ENCODE measurements around the gene SOX13. TPM values are rescaled to one million over a fixed set of nuclear protein-coding genes. Genes with fewer than 3 reads are reported as not detected.

SOX13 gene
- total RNA-seq, 1 donor: 3.3 TPM

GRCh38 chr1:204033306-204033705 is 39.6 kb upstream of the SOX13 start:
- no peak for TF ChIP-seq CTCF (IDR thresholded peaks at IDR 0.05; ENCODE audit: insufficient read depth, low read length)
- DNase-seq (ENCODE audit: low read depth): no peak
- no peak overlapping the region for H3K4me3 ChIP-seq (ENCODE audit: low read depth, low read length)

GRCh38 chr1:204036882-204037655 is 35.8 kb upstream of the SOX13 start:
- no peak for DNase-seq (ENCODE audit: low read depth)
- peak; percentile 1 for TF ChIP-seq CTCF (IDR thresholded peaks at IDR 0.05; ENCODE audit: insufficient read depth, low read length)
- no peak overlapping the region for H3K4me3 ChIP-seq (ENCODE audit: low read depth, low read length)

GRCh38 chr1:204041232-204041767 is 31.6 kb upstream of the SOX13 start:
- TF ChIP-seq CTCF (IDR thresholded peaks at IDR 0.05; ENCODE audit: insufficient read depth, low read length): no peak
- H3K4me3 ChIP-seq (ENCODE audit: low read depth, low read length): no peak overlapping the region
- peak; percentile 21 for DNase-seq (ENCODE audit: low read depth)

- TF ChIP-seq CTCF (IDR thresholded peaks at IDR 0.05; ENCODE audit: insufficient read depth, low read length): no peak
- H3K4me3 ChIP-seq (ENCODE audit: low read depth, low read length): no peak overlapping the region
- DNase-seq (ENCODE audit: low read depth): peak; percentile 28
Measured at GRCh38 chr1:204041803-204042505, 31.0 kb upstream of the SOX13 start.

GRCh38 chr1:204042516-204042915 is 30.4 kb upstream of the SOX13 start:
- TF ChIP-seq CTCF (IDR thresholded peaks at IDR 0.05; ENCODE audit: insufficient read depth, low read length): no peak
- no peak for DNase-seq (ENCODE audit: low read depth)
- H3K4me3 ChIP-seq (ENCODE audit: low read depth, low read length): no peak overlapping the region

GRCh38 chr1:204043680-204044079 is 29.2 kb upstream of the SOX13 start:
- no peak for DNase-seq (ENCODE audit: low read depth)
- TF ChIP-seq CTCF (IDR thresholded peaks at IDR 0.05; ENCODE audit: insufficient read depth, low read length): no peak
- no peak overlapping the region for H3K4me3 ChIP-seq (ENCODE audit: low read depth, low read length)
